Loucy (cell line): ENCODE measurements around the gene ACAP2.

Experiments used
- CTCF ChIP-seq: fragments of 200-600 bp; sonication (generic); conservative IDR thresholded peaks from 2 replicates; pipeline ENCODE4 v1.5.1; 2014; ENCODE audit warnings: mild to moderate bottlenecking, antibody characterized with exemption, low read length
- EZH2phosphoT487 ChIP-seq: fragments of 200-600 bp; IDR thresholded peaks from 2 replicates; pipeline ENCODE4 v1.6.1; 2018; ENCODE audit warnings: antibody characterized with exemption, mild to moderate bottlenecking, moderate library complexity, borderline replicate concordance

GRCh38 chr3:195240939-195241338 lies 201.9 kb downstream of the ACAP2 start:
- no peak for TF ChIP-seq CTCF
- TF ChIP-seq EZH2phosphoT487: no peak
